ENCODE results near the gene TNIP1.
A peak's percentile ranks its signal among the peaks of the same experiment; 100 is the strongest.

Gene TNIP1

GRCh38 chr5:151104795-151105194, 24.0 kb upstream of the TNIP1 start:
- Histone ChIP-seq H3K27me3 (ENCODE audit: control insufficient read depth in 1 of 2, insufficient read depth in 2 of 2, low read length in 2 of 2) (no peaks in the 10 kb centered on the region), H3K9ac (ENCODE audit: low read length) (peak overlapping the region; percentile 23), H3K4me3 (ENCODE audit: low read depth in 1 of 2, low read length in 2 of 2) (no peak overlapping the region), H3K36me3 (ENCODE audit: insufficient read depth, low read length) (peaks cover 70% of the 10 kb centered on the region), H3K4me1 (ENCODE audit: insufficient read depth, low read length) (peaks cover 52% of the 10 kb centered on the region), H3K9me3 (ENCODE audit: low read length) (no peaks in the 10 kb centered on the region), H3K27ac (ENCODE audit: low read depth, low read length) (peak overlapping the region; percentile 62)

GRCh38 chr5:151101746-151102145, 20.9 kb upstream of the TNIP1 start:
- no peak overlapping the region for H3K9ac ChIP-seq (ENCODE audit: low read length)
- H3K9me3 ChIP-seq (ENCODE audit: low read length), result no peaks in the 10 kb centered on the region
- peaks cover 33% of the 10 kb centered on the region for H3K4me1 ChIP-seq (ENCODE audit: insufficient read depth, low read length)
- H3K27me3 ChIP-seq (ENCODE audit: control insufficient read depth in 1 of 2, insufficient read depth in 2 of 2, low read length in 2 of 2), result no peaks in the 10 kb centered on the region
- peaks cover 46% of the 10 kb centered on the region for H3K36me3 ChIP-seq (ENCODE audit: insufficient read depth, low read length)
- no peak overlapping the region for H3K27ac ChIP-seq (ENCODE audit: low read depth, low read length)
- H3K4me3 ChIP-seq (ENCODE audit: low read depth in 1 of 2, low read length in 2 of 2), result no peak overlapping the region

- H3K4me3 ChIP-seq (ENCODE audit: low read depth in 1 of 2, low read length in 2 of 2), result no peak overlapping the region
- H3K27me3 ChIP-seq (ENCODE audit: control insufficient read depth in 1 of 2, insufficient read depth in 2 of 2, low read length in 2 of 2), result no peaks in the 10 kb centered on the region
- no peaks in the 10 kb centered on the region for H3K9me3 ChIP-seq (ENCODE audit: low read length)
- H3K9ac ChIP-seq (ENCODE audit: low read length), result no peak overlapping the region
- no peak overlapping the region for H3K27ac ChIP-seq (ENCODE audit: low read depth, low read length)
- peaks cover 40% of the 10 kb centered on the region for H3K36me3 ChIP-seq (ENCODE audit: insufficient read depth, low read length)
- H3K4me1 ChIP-seq (ENCODE audit: insufficient read depth, low read length), result peaks cover 27% of the 10 kb centered on the region
Observed at GRCh38 chr5:151101151-151101550, 20.3 kb upstream of the TNIP1 start.

- Histone ChIP-seq H3K27me3 (ENCODE audit: control insufficient read depth in 1 of 2, insufficient read depth in 2 of 2, low read length in 2 of 2) (no peaks in the 10 kb centered on the region), H3K36me3 (ENCODE audit: insufficient read depth, low read length) (peaks cover 38% of the 10 kb centered on the region), H3K9me3 (ENCODE audit: low read length) (no peaks in the 10 kb centered on the region), H3K4me1 (ENCODE audit: insufficient read depth, low read length) (peaks cover 26% of the 10 kb centered on the region), H3K4me3 (ENCODE audit: low read depth in 1 of 2, low read length in 2 of 2) (no peak overlapping the region), H3K27ac (ENCODE audit: low read depth, low read length) (no peak overlapping the region), H3K9ac (ENCODE audit: low read length) (no peak overlapping the region)
Observed at GRCh38 chr5:151100681-151101080, 19.8 kb upstream of the TNIP1 start.

- peaks cover 32% of the 10 kb centered on the region for H3K36me3 ChIP-seq (ENCODE audit: insufficient read depth, low read length)
- no peak overlapping the region for H3K4me3 ChIP-seq (ENCODE audit: low read depth in 1 of 2, low read length in 2 of 2)
- no peaks in the 10 kb centered on the region for H3K9me3 ChIP-seq (ENCODE audit: low read length)
- H3K4me1 ChIP-seq (ENCODE audit: insufficient read depth, low read length), result peaks cover 27% of the 10 kb centered on the region
- H3K27me3 ChIP-seq (ENCODE audit: control insufficient read depth in 1 of 2, insufficient read depth in 2 of 2, low read length in 2 of 2), result no peaks in the 10 kb centered on the region
- H3K27ac ChIP-seq (ENCODE audit: low read depth, low read length), result no peak overlapping the region
- no peak overlapping the region for H3K9ac ChIP-seq (ENCODE audit: low read length)
Observed at GRCh38 chr5:151098768-151099121, 17.9 kb upstream of the TNIP1 start.

GRCh38 chr5:151097820-151098767, 17.3 kb upstream of the TNIP1 start:
- no peaks in the 10 kb centered on the region for H3K27me3 ChIP-seq (ENCODE audit: control insufficient read depth in 1 of 2, insufficient read depth in 2 of 2, low read length in 2 of 2)
- H3K36me3 ChIP-seq (ENCODE audit: insufficient read depth, low read length), result peaks cover 27% of the 10 kb centered on the region
- peaks cover 22% of the 10 kb centered on the region for H3K4me1 ChIP-seq (ENCODE audit: insufficient read depth, low read length)
- no peak overlapping the region for H3K4me3 ChIP-seq (ENCODE audit: low read depth in 1 of 2, low read length in 2 of 2)
- no peak overlapping the region for H3K9ac ChIP-seq (ENCODE audit: low read length)
- H3K27ac ChIP-seq (ENCODE audit: low read depth, low read length), result no peak overlapping the region
- no peaks in the 10 kb centered on the region for H3K9me3 ChIP-seq (ENCODE audit: low read length)

- Histone ChIP-seq H3K9ac (ENCODE audit: low read length) (no peak overlapping the region), H3K4me1 (ENCODE audit: insufficient read depth, low read length) (peaks cover 22% of the 10 kb centered on the region), H3K27ac (ENCODE audit: low read depth, low read length) (no peak overlapping the region), H3K36me3 (ENCODE audit: insufficient read depth, low read length) (peaks cover 19% of the 10 kb centered on the region), H3K9me3 (ENCODE audit: low read length) (no peaks in the 10 kb centered on the region), H3K4me3 (ENCODE audit: low read depth in 1 of 2, low read length in 2 of 2) (no peak overlapping the region), H3K27me3 (ENCODE audit: control insufficient read depth in 1 of 2, insufficient read depth in 2 of 2, low read length in 2 of 2) (no peaks in the 10 kb centered on the region)
Observed at GRCh38 chr5:151097061-151097460, 16.2 kb upstream of the TNIP1 start.

- Histone ChIP-seq H3K36me3 (ENCODE audit: insufficient read depth, low read length) (peaks cover 8% of the 10 kb centered on the region), H3K27ac (ENCODE audit: low read depth, low read length) (no peak overlapping the region), H3K4me3 (ENCODE audit: low read depth in 1 of 2, low read length in 2 of 2) (no peak overlapping the region), H3K27me3 (ENCODE audit: control insufficient read depth in 1 of 2, insufficient read depth in 2 of 2, low read length in 2 of 2) (no peaks in the 10 kb centered on the region), H3K4me1 (ENCODE audit: insufficient read depth, low read length) (peaks cover 22% of the 10 kb centered on the region), H3K9me3 (ENCODE audit: low read length) (no peaks in the 10 kb centered on the region), H3K9ac (ENCODE audit: low read length) (no peak overlapping the region)
Observed at GRCh38 chr5:151096001-151096373, 15.2 kb upstream of the TNIP1 start.

- H3K27ac ChIP-seq (ENCODE audit: low read depth, low read length), result peak overlapping the region; percentile 40
- H3K9me3 ChIP-seq (ENCODE audit: low read length), result no peaks in the 10 kb centered on the region
- peaks cover 3% of the 10 kb centered on the region for H3K36me3 ChIP-seq (ENCODE audit: insufficient read depth, low read length)
- no peaks in the 10 kb centered on the region for H3K27me3 ChIP-seq (ENCODE audit: control insufficient read depth in 1 of 2, insufficient read depth in 2 of 2, low read length in 2 of 2)
- no peak overlapping the region for H3K4me3 ChIP-seq (ENCODE audit: low read depth in 1 of 2, low read length in 2 of 2)
- no peak overlapping the region for H3K9ac ChIP-seq (ENCODE audit: low read length)
- H3K4me1 ChIP-seq (ENCODE audit: insufficient read depth, low read length), result peaks cover 22% of the 10 kb centered on the region
Observed at GRCh38 chr5:151095341-151096000, 14.6 kb upstream of the TNIP1 start.

GRCh38 chr5:151094852-151095245, 14.0 kb upstream of the TNIP1 start:
- no peaks in the 10 kb centered on the region for H3K9me3 ChIP-seq (ENCODE audit: low read length)
- H3K27ac ChIP-seq (ENCODE audit: low read depth, low read length), result peak overlapping the region; percentile 40
- peaks cover 22% of the 10 kb centered on the region for H3K4me1 ChIP-seq (ENCODE audit: insufficient read depth, low read length)
- no peak overlapping the region for H3K9ac ChIP-seq (ENCODE audit: low read length)
- no peak overlapping the region for H3K4me3 ChIP-seq (ENCODE audit: low read depth in 1 of 2, low read length in 2 of 2)
- no peaks in the 10 kb centered on the region for H3K27me3 ChIP-seq (ENCODE audit: control insufficient read depth in 1 of 2, insufficient read depth in 2 of 2, low read length in 2 of 2)
- no peaks in the 10 kb centered on the region for H3K36me3 ChIP-seq (ENCODE audit: insufficient read depth, low read length)

GRCh38 chr5:151094030-151094851, 13.4 kb upstream of the TNIP1 start:
- Histone ChIP-seq H3K4me1 (ENCODE audit: insufficient read depth, low read length) (peaks cover 22% of the 10 kb centered on the region), H3K9me3 (ENCODE audit: low read length) (no peaks in the 10 kb centered on the region), H3K4me3 (ENCODE audit: low read depth in 1 of 2, low read length in 2 of 2) (no peak overlapping the region), H3K27me3 (ENCODE audit: control insufficient read depth in 1 of 2, insufficient read depth in 2 of 2, low read length in 2 of 2) (no peaks in the 10 kb centered on the region), H3K27ac (ENCODE audit: low read depth, low read length) (peak overlapping the region; percentile 40), H3K36me3 (ENCODE audit: insufficient read depth, low read length) (no peaks in the 10 kb centered on the region), H3K9ac (ENCODE audit: low read length) (no peak overlapping the region)
